NCI-H1417 treated with DMSO at 0.1 percent for 48 hours (cell line): ENCODE results near the gene GADD45GIP1.
"Not testable (repeated sequence)": the region's sequence is repeated elsewhere in the genome, so short reads cannot be mapped to it uniquely, and the experiment has no call there.

Experiments
- DNase-seq: peaks from one replicate; lab custom pipeline; 2025; lab: John Stamatoyannopoulos, UW

GADD45GIP1 gene

DNA sequence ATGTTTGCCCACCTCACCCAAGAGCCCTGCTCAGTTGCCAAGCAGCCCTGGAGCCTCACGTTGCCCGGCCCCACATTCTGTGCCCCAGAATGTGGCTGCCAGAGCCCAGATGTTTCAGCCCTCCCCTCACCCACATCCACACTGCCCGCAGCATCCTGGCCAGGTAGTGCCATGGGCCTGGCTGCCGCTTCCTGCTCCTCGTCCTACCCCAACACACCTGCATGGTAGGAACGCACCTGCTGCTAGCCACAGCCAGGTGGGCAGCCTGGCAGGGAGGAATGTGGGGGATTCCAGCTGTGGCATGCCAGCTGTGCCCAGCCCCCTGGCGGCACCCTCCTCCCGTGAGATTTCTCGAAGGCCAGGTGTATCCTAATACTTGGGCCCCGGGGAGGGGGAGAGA lies 30.8 kb upstream of the GADD45GIP1 start:
- no peak for DNase-seq

DNA sequence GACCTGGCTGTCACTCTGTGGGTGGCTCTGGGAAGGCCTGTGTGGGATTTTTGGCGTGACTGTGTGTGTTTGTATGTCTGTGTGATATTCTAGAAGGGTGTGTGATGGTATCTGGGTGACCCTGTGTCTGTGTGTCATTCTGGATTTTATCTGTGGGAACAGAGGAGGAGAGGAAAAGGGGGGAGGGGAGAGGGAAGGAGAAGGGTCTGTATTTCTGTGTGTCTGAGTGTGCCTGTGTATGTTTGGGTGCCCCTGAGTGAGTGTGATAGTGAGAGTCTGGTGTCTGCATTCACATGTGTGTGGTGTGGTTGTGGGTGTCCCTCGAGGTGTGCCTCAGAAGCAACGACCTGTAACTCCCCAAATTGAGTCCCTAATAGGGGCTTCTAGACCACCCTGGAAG lies 30.2 kb upstream of the GADD45GIP1 start:
- no peak for DNase-seq

GRCh38 chr19:12986726-12987125 lies 29.7 kb upstream of the GADD45GIP1 start:
- no peak for DNase-seq

DNA sequence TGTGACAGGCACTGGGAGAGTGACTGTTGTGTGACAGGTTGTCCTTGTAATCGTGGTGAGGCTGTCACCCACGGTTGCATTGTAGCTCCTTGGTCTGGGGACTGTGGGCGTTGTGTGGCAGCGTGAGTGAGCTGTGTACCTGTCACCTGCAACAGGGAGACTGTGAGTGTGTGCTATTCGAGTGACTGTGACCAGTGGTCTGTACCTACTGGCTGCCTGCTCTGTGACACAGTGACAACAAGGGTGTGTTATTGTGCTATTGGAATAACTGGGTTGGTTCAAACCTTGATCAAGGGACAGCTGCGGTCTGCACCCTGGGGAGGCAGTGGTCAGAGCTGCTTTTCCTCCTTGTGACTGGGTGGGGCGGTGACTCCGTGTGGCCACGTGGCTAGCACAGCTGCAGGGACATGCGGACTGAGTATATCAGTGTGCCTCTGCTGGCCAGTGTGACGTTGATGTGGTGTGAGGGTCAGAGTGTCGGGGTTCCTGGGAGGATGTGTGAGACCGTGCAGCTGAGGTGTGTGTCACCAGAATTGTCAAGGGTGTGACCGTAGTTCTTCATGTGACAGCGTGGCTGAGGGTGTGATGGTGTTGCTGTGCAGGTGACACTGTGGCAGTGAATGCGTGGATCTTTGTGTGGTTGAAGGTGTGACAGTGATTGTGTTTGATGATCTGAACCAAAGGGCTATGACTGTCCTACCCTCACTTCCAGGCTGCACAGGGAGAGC lies 28.2 kb upstream of the GADD45GIP1 start:
- DNase-seq = peak; percentile 13

DNA sequence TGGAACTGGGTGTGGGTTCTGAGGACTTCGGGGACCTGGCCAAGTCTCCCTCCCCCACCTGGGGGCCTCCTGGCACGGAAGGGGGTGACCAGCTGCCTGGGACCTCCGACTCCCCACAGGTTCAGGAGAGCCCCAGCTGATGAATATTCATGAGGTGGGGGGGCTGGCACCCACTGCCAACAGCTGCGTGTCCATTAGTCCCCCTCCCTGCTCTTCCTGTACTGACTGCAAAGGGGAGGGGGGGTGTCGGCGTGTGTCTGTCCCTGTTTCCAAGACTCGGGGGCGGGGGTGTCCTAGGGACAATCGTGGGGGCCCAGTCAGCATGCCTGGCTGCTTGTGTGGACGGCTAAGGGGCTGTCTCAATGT lies 27.6 kb upstream of the GADD45GIP1 start:
- DNase-seq = no peak

- no peak for DNase-seq
Measured at GRCh38 chr19:12984143-12984627, 27.2 kb upstream of the GADD45GIP1 start.

- DNase-seq = no peak
Measured at GRCh38 chr19:12983542-12984142, 26.6 kb upstream of the GADD45GIP1 start.

DNA sequence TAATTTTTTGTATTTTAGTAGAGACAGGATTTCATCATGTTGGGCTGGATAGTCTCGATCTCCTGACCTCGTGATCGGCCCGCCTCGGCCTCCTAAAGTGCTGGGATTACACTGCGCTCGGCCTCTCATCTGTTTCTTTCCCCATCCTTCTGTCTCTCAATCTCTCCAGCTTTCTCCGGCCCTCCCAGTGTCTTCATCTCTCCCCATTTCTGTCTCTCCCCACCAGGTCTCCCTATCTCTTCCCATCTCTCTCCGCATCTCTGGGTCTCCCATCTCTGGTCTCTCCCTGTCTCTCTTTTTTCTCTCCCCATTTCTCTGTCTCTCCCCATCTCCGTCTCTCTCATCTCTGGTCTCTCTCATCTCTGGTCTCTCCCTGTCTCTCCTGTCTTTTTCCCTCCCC lies 26.1 kb upstream of the GADD45GIP1 start:
- DNase-seq = no peak

- DNase-seq = no peak
Measured at GRCh38 chr19:12982648-12983047, 25.6 kb upstream of the GADD45GIP1 start.

GRCh38 chr19:12979974-12980373 lies 23.0 kb upstream of the GADD45GIP1 start:
- no peak for DNase-seq

- DNase-seq = not testable (repeated sequence)
Measured at GRCh38 chr19:12976109-12976508, 19.1 kb upstream of the GADD45GIP1 start.

DNA sequence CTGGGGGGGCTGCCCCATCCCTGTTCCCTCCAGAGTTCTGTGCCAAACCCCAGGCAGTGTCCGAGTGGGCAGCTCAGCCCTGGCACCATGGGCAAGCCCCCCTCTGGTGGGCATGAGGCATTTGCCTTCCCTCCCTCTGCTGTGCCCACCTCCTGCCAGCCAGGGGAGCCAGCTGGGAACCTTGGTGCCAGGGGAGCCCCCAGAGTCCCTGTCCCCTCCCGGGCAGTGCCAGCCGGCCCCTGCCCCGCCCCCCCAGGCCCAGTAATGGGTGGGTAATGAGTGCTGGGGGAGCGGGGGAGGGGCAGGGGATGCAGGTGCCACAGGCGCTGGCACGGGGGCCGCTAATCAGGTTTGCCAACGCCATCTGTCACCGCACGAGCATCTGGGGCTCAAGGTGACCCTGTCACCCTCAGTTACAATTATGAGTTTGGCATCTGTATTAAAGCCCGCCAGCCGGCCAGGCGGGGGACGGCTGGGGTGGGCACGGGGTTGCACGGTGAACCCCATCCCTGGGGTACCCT lies 18.3 kb upstream of the GADD45GIP1 start:
- no peak for DNase-seq

- DNase-seq = no peak
Measured at GRCh38 chr19:12974301-12975220, 17.5 kb upstream of the GADD45GIP1 start.

GRCh38 chr19:12973236-12973635 lies 16.2 kb upstream of the GADD45GIP1 start:
- DNase-seq = no peak

DNA sequence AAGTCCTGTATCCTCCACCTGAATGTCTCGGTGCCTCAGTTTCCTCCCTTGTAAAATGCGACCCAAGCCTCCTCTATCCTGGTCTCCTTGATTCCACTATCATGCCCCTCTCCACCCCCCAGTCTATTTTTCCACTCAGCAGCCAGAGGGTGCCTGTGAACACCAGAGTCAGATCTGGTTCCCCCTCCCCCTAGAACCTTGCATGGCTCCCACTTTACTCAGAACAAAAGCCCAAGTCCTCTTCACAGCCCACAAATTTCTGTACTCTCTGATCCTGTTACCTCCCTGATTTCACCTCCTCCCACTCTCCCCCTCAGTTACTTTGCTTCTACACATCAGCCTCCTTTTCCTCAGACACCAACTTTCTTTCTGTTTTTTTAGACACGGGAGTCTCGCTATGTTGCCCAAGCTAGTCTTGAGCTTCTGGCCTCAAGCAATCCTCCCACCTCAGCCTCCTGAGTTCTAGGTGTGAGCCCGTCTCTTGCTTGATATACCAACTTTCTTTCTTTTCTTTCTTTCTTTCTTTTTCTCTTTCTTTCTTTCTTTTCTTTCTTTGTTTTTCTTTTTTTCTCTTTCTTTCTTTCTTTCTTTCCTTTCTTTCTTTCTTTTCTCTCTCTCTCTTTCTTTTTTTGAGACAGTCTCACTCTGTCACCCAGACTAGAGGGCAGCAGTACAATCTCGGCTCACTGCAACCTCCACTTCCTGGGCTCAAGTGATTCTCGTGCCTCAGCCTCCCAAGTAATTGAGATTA lies 13.2 kb upstream of the GADD45GIP1 start:
- DNase-seq = no peak

DNA sequence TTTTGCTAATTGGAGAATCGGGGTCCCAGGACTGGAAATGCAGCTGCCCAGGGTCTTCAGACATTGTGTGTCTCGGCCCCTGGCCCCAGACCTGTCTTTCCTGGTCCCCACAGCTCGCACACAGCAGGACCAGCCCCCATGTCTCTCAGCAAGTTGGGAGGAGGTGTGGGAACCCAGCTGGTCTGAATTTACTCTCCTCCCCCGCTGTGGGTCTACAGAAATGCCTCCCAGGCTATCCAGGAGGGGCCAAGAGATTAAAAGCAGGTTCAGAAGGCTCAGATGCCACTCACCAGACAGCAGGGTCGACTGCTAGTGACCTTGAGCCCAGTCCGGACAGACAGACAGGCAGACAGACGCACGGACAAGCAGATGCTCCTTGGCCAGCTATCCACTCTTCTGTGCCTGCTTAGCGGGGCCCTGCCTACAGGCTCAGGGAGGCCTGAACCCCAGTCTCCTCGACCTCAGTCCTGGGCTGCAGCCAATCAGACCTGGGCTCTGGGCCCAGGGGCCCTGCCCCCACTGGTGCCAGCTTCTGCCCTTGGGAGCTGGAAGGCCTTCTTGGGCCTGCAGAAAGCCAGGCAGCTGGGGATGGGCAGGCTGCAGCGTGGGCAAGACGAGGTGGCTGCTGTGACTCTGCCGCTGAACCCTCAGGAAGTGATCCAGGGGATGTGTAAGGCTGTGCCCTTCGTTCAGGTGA lies 12.4 kb upstream of the GADD45GIP1 start, which contains the start of gene DAND5:
TSS of gene DAND5 (plus strand) at position 285 of the 697 bp plus-strand sequence. CDS start at position 370, 85 bp downstream.
- DNase-seq = no peak

- DNase-seq = no peak
Measured at GRCh38 chr19:12967907-12968306, 10.9 kb upstream of the GADD45GIP1 start.

DNA sequence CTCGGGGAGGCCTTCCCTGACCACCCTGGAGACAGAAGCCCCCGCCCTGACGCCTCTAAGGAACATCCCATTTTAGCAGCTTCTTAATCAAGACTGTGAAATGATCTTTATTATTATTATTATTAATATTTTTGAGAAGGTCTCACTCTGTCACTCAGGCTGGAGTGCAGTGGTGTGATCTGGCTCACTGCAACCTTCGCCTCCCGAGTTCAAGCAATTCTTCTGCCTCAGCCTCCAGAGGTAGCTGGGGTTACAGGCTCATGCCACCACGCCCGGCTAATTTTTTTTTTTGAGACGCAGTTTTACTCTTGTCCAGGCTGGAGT lies 8.8 kb upstream of the GADD45GIP1 start:
- DNase-seq = no peak

DNA sequence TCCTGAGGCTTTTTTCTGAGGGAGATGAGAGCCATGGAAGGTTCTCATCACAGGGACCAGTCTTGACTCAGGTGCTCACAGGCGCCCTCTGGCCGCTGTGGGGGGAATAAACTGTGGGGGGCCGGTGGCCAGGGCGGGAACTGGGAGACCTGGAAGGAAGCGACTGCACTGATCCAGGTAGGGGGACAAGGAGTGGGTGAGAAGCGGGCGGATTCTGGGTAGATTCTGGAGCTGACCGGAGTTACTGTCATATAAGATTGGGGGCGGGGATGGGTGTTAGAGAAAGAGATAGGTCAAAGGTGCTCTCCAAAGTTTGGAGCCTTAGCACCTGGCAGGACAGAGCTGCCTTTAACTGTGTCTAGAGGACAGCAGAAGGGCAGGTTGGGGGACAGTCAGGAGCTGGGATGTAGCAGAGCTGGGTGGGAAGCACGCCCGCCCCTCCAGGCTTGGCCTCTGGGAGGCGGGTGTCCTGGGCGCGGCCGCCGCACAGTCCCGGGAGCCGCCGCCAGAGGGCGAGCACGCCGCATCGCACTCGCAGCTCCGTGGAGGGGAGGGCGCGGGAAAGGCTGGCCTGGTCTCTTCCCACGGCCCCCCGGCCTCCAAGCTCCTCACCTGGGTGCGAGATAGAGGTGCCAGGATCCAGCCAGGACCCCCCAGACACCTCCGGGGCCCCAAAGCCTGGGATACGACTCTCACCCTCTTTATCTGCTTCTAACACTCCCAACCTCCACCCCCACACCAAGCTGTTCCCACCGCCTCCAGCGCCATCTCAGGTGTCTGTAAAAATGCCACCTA lies 8.2 kb upstream of the GADD45GIP1 start:
- peak; percentile 60 for DNase-seq

- DNase-seq = no peak
Measured at GRCh38 chr19:12959481-12959880, 2.5 kb upstream of the GADD45GIP1 start.
